ENCODE data around the gene NGDN. TPM values are rescaled to one million over a fixed set of nuclear protein-coding genes. Genes with fewer than 3 reads are reported as not detected.

NGDN gene
- total and polyA plus RNA-seq, 2 of the 8 experiments (the other 6 are each of a cell fraction or from before 2014, with no cell fraction given) = 39.8 to 48.8 TPM

DNA sequence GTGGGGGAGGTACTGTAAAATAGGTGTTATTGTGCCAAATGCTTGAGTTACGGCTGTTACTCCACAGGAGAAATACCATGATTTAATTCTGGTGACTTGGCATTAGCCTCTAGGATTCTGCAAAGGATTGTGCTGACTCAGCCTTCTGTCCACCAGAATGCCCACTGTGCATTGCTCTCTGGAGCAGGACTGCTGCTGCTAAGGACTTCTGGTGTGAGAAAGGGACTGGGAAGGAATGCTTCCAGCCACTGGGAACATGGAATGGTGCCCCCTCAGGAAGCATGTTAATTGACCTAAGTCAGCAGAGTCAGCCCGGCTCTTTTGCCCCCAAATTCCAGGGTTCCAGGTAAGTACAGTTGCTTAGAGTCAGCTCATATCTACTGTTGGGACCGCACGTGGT, 49.2 kb downstream of the NGDN start:
- ChIA-PET CTCF (ENCODE audit: partially characterized antibody) (interaction anchor here (0.7 to 70.5 kb wide), 8 partner anchors 9 to 165 kb away, joined by 3 to 2092 read pairs (median 11); partner anchors contain the start of genes AP1G2, NGDN, THTPA and ZFHX2), POLR2A (ENCODE audit: partially characterized antibody) (interaction anchor here (1.1 to 48.3 kb wide), 4 partner anchors 29 to 41 kb away, joined by 5 to 1523 read pairs (median 9); partner anchors contain the start of genes AP1G2, THTPA and ZFHX2)
- Histone ChIP-seq H2AFZ (ENCODE audit: low read length) (no peak overlapping the region), H3K4me3 (ENCODE audit: extremely low read depth in 1 of 4, insufficient read depth in 2 of 4, low read depth in 3 of 4, low read length in 4 of 4) (no peak overlapping the region), H3K14ac (ENCODE audit: insufficient read length) (no peak overlapping the region), H3K36me3 (ENCODE audit: control insufficient read depth in 2 of 4, insufficient read depth in 4 of 4, low read length in 3 of 4) (peaks cover 0 to 7% (median 0%) of the 10 kb centered on the region in 4 experiments; a peak in 3 of 8 replicates), H3K23ac (ENCODE audit: insufficient read length) (no peak overlapping the region), H2BK5ac (ENCODE audit: low read depth, low read length) (no peak overlapping the region), H3K56ac (replicated peaks; ENCODE audit: insufficient read length, low read depth, low read length) (no peak overlapping the region), H4K8ac (ENCODE audit: extremely low read depth, insufficient read depth, low read length) (no peak overlapping the region), H3K79me1 (ENCODE audit: low read depth, low read length) (no peaks in the 10 kb centered on the region), H2BK15ac (ENCODE audit: low read length) (0 out of 2 replicates have a peak overlapping the region, but pooled peaks have one; percentile 6), H3K4me2 (ENCODE audit: insufficient read depth in 1 of 2, low read depth in 2 of 2, low read length in 2 of 2) (peak overlapping the region in 1 of 2 experiments; percentile 3; a peak in 1 of 4 replicates), H2AK5ac (ENCODE audit: low read depth, low read length) (peak overlapping the region; percentile 3; the same call in 1 of the 2 replicates), H4K91ac (replicated peaks; ENCODE audit: insufficient read length, low read length) (no peak overlapping the region), H2BK12ac (ENCODE audit: low read depth, low read length) (no peak overlapping the region), H4K20me1 (replicated peaks in 1 of 2; ENCODE audit: control insufficient read depth in 1 of 2, insufficient read depth in 2 of 2, low read length in 2 of 2) (no peaks in the 10 kb centered on the region), H3K27me3 (replicated peaks in 1 of 4; ENCODE audit: control insufficient read depth in 3 of 4, extremely low read depth in 1 of 4, insufficient read depth in 3 of 4, low read length in 3 of 4) (peaks cover 0 to 4% (median 0%) of the 10 kb centered on the region in 4 experiments; a peak in 1 of 7 replicates), H3K27ac (ENCODE audit: low read depth, low read length) (no peak overlapping the region), H3K4me1 (replicated peaks in 1 of 4; ENCODE audit: control insufficient read depth in 3 of 4, insufficient read depth in 4 of 4, low read length in 3 of 4) (peaks cover 7 to 10% (median 9%) of the 10 kb centered on the region in 4 experiments), H4K5ac (ENCODE audit: insufficient read length, low read depth, low read length) (no peak overlapping the region), H3K23me2 (ENCODE audit: low read depth, low read length) (no peaks in the 10 kb centered on the region), H3K9me3 (ENCODE audit: insufficient read depth in 2 of 2, low read depth in 1 of 2, low read length in 1 of 2) (no peaks in the 10 kb centered on the region), H2BK20ac (ENCODE audit: low read length) (no peak overlapping the region), H3K18ac (ENCODE audit: extremely low read depth, low read length) (no peak overlapping the region), H2BK120ac (replicated peaks; ENCODE audit: low read depth, low read length) (no peak overlapping the region), H3K9ac (replicated peaks in 1 of 4; ENCODE audit: extremely low read depth in 1 of 4, low read depth in 3 of 4, low read length in 3 of 4) (no peak overlapping the region; a peak in 1 of 7 replicates), H3K79me2 (ENCODE audit: control insufficient read depth in 1 of 2, insufficient read depth in 2 of 2, low read length in 2 of 2) (no peaks in the 10 kb centered on the region), H3K4ac (replicated peaks; ENCODE audit: insufficient read length, low read depth, low read length) (no peak overlapping the region)
- TF ChIP-seq, protein P1, sequence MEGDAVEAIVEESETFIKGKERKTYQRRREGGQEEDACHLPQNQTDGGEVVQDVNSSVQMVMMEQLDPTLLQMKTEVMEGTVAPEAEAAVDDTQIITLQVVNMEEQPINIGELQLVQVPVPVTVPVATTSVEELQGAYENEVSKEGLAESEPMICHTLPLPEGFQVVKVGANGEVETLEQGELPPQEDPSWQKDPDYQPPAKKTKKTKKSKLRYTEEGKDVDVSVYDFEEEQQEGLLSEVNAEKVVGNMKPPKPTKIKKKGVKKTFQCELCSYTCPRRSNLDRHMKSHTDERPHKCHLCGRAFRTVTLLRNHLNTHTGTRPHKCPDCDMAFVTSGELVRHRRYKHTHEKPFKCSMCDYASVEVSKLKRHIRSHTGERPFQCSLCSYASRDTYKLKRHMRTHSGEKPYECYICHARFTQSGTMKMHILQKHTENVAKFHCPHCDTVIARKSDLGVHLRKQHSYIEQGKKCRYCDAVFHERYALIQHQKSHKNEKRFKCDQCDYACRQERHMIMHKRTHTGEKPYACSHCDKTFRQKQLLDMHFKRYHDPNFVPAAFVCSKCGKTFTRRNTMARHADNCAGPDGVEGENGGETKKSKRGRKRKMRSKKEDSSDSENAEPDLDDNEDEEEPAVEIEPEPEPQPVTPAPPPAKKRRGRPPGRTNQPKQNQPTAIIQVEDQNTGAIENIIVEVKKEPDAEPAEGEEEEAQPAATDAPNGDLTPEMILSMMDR (IDR thresholded peaks at IDR 0.05; ENCODE audit: control extremely low read depth in 1 of 3, insufficient read depth in 1 of 3, low read depth in 1 of 3, low read length in 3 of 3) = peak in 1 of 3 experiments; percentile 30; a peak in 1 of 4 replicates
- no peak for TF ChIP-seq CHD2 (IDR thresholded peaks at IDR 0.05; ENCODE audit: low read length)
- TF ChIP-seq MAFK (IDR thresholded peaks at IDR 0.05; ENCODE audit: low read depth, low read length) = peak; percentile 98
- peak; percentile 61; the same call in 1 of the 2 replicates for TF ChIP-seq POLR2AphosphoS5 (IDR thresholded peaks at IDR 0.05; ENCODE audit: low read depth, low read length)
- peak in 1 of 2 experiments; percentile 58; a peak in 1 of 3 replicates for TF ChIP-seq POLR2A (IDR thresholded peaks at IDR 0.05; ENCODE audit: control extremely low read depth in 1 of 2, low read depth in 2 of 2, low read length in 2 of 2)
- TF ChIP-seq BACH1 (IDR thresholded peaks at IDR 0.05; ENCODE audit: low read length) = peak; percentile 96
- TF ChIP-seq SUZ12 (IDR thresholded peaks at IDR 0.05; ENCODE audit: low read length) = no peak
- TF ChIP-seq E2F6 (IDR thresholded peaks at IDR 0.05) = no peak
- DNase-seq (ENCODE audit: low read depth in 1 of 2, low spot score in 2 of 2) (peak in 1 of 2 experiments; percentile 54), FAIRE-seq (no peak)
- WGBS, 2 experiments (ENCODE audit: extremely low coverage in 1 of 2, insufficient coverage in 1 of 2, insufficient read length in 1 of 2, insufficient replicate concordance in 2 of 2, low coverage in 1 of 2, low lambda C conversion rate in 2 of 2, missing lambda C conversion rate in 1 of 2) = 75% methylated on average over 4 of the region's 4 CpGs; no CpG with 5 or more reads in 1 of the 2 experiments
